Nephron progenitor cell (in vitro differentiated cells): ENCODE measurements around the gene APOBEC3C.
A peak's percentile ranks its signal among the peaks of the same experiment; 100 is the strongest.
"Not testable (repeated sequence)": the region's sequence is repeated elsewhere in the genome, so short reads cannot be mapped to it uniquely, and the experiment has no call there.

Experiments
- DNase-seq: peaks from one replicate; pipeline ENCODE4 v3.0.0; 2021
- H3K27ac Mint-ChIP-seq: 2 replicates; pipeline ENCODE4 v1.8.0; 2021; ENCODE audit warnings: mild to moderate bottlenecking, moderate library complexity, mixed read lengths
- H3K27me3 Mint-ChIP-seq: 2 replicates; pipeline ENCODE4 v1.8.0; 2021; ENCODE audit warnings: mild to moderate bottlenecking, low read depth, mixed read lengths; ENCODE audit not compliant: poor library complexity
- H3K36me3 Mint-ChIP-seq: 2 replicates; pipeline ENCODE4 v1.8.0; 2021; ENCODE audit warnings: low read depth, mixed read lengths
- H3K4me1 Mint-ChIP-seq: 2 replicates; pipeline ENCODE4 v1.8.0; 2021; ENCODE audit warnings: mixed read lengths
- H3K4me3 Mint-ChIP-seq: 2 replicates; pipeline ENCODE4 v1.8.0; 2021; ENCODE audit warnings: mild to moderate bottlenecking, moderate library complexity, mixed read lengths
- H3K9me3 Mint-ChIP-seq: 2 replicates; pipeline ENCODE4 v1.8.0; 2021; ENCODE audit warnings: mild to moderate bottlenecking, moderate library complexity, mixed read lengths
- TF ChIP-seq, protein P1 (sequence below): fragments of 200-600 bp; sonication (generic); IDR thresholded peaks from 2 replicates; pipeline ENCODE4 v1.5.0; 2021; ENCODE audit warnings: antibody characterized with exemption

The APOBEC3C gene

GRCh38 chr22:39039306-39040126 lies 25.5 kb downstream of the APOBEC3C start:
- no peak for DNase-seq
- peak overlapping the region; percentile 86 for H3K27ac Mint-ChIP-seq
- H3K9me3 Mint-ChIP-seq = no peaks in the 10 kb centered on the region
- peaks cover 67% of the 10 kb centered on the region for H3K4me1 Mint-ChIP-seq
- H3K36me3 Mint-ChIP-seq = peaks cover 6% of the 10 kb centered on the region
- peaks cover 6% of the 10 kb centered on the region for H3K27me3 Mint-ChIP-seq
- TF ChIP-seq, protein P1, sequence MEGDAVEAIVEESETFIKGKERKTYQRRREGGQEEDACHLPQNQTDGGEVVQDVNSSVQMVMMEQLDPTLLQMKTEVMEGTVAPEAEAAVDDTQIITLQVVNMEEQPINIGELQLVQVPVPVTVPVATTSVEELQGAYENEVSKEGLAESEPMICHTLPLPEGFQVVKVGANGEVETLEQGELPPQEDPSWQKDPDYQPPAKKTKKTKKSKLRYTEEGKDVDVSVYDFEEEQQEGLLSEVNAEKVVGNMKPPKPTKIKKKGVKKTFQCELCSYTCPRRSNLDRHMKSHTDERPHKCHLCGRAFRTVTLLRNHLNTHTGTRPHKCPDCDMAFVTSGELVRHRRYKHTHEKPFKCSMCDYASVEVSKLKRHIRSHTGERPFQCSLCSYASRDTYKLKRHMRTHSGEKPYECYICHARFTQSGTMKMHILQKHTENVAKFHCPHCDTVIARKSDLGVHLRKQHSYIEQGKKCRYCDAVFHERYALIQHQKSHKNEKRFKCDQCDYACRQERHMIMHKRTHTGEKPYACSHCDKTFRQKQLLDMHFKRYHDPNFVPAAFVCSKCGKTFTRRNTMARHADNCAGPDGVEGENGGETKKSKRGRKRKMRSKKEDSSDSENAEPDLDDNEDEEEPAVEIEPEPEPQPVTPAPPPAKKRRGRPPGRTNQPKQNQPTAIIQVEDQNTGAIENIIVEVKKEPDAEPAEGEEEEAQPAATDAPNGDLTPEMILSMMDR = no peak
- peak overlapping the region; percentile 80 for H3K4me3 Mint-ChIP-seq

DNA sequence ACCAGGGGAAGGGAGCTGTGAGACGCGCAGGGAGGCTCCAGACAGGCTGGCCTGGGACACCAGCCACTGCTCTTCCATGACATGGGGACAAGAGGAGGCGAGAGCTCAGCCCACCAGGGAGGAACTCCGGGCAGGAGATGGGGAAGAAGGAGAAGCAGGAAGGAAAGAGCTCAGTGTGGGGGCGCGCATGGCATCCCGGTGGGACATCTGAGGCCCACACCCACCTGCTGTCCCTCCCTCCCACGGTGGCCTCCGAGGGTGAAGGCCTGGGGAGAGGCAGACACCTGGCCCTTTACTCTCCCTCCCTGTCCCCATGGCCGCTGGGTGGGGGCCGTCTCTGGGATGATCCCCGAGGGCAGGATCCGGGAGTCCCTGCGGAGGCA lies 26.1 kb downstream of the APOBEC3C start:
- Mint-ChIP-seq H3K4me3 (peak overlapping the region; percentile 80), H3K4me1 (peaks cover 73% of the 10 kb centered on the region), H3K27ac (peak overlapping the region; percentile 51), H3K36me3 (peaks cover 11% of the 10 kb centered on the region)
- H3K27me3 Mint-ChIP-seq, DNase-seq, H3K9me3 Mint-ChIP-seq: not testable (repeated sequence)

GRCh38 chr22:39040538-39041296 lies 26.7 kb downstream of the APOBEC3C start, which contains the start of gene APOBEC3F:
Gene APOBEC3F (plus strand): TSS chr22:39040864. CDS start chr22:39040961, 97 bp downstream.
- not testable (repeated sequence) for H3K9me3 Mint-ChIP-seq, H3K27me3 Mint-ChIP-seq
- Mint-ChIP-seq H3K4me3 (peak within 1 kb of the TSS; percentile 86), H3K27ac (peak within 1 kb of the TSS; percentile 93), H3K4me1 (peaks cover 79% of the 10 kb centered on the region), H3K36me3 (peaks cover 11% of the 10 kb centered on the region)
- DNase-seq = peak; percentile 58

- H3K27me3 Mint-ChIP-seq = peaks cover 6% of the 10 kb centered on the region
- H3K36me3 Mint-ChIP-seq = peaks cover 11% of the 10 kb centered on the region
- H3K27ac Mint-ChIP-seq = peak overlapping the region; percentile 93
- H3K4me1 Mint-ChIP-seq = peaks cover 84% of the 10 kb centered on the region
- no peak for DNase-seq
- TF ChIP-seq, protein P1 = no peak
- H3K4me3 Mint-ChIP-seq = peak overlapping the region; percentile 86
- no peaks in the 10 kb centered on the region for H3K9me3 Mint-ChIP-seq
These were observed 27.9 kb downstream of the APOBEC3C start for GRCh38 chr22:39041908-39042307.

DNA sequence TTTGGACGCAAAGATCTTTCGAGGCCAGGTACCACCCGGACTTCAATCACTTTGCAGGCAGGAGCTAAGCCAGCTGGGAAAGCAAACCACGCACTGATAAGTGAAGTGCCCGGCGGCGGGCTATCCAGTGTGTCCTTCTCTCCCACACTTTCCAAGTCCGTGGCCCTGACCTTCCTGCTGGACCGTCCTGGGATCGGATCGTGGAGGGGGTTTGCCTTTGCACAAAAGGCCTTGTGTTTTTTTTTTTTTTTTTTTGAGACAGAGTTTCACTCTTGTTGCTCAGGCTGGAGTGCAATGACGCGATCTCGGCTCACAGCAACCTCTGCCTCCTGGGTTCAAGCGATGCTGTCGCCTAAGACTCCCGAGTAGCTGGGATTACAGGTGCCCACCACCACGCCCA lies 29.0 kb downstream of the APOBEC3C start:
- not testable (repeated sequence) for DNase-seq, H3K27ac Mint-ChIP-seq, H3K9me3 Mint-ChIP-seq
- Mint-ChIP-seq H3K4me1 (peaks cover 84% of the 10 kb centered on the region), H3K27me3 (peaks cover 10% of the 10 kb centered on the region), H3K36me3 (peaks cover 11% of the 10 kb centered on the region), H3K4me3 (peak overlapping the region; percentile 86)

GRCh38 chr22:39045136-39045535 lies 31.1 kb downstream of the APOBEC3C start:
- Mint-ChIP-seq H3K27ac (peak overlapping the region; percentile 64), H3K36me3 (peaks cover 11% of the 10 kb centered on the region), H3K27me3 (peaks cover 10% of the 10 kb centered on the region), H3K4me1 (peaks cover 77% of the 10 kb centered on the region), H3K4me3 (peak overlapping the region; percentile 45)
- DNase-seq, H3K9me3 Mint-ChIP-seq: not testable (repeated sequence)

GRCh38 chr22:39049486-39049885 lies 35.4 kb downstream of the APOBEC3C start:
- not testable (repeated sequence) for H3K9me3 Mint-ChIP-seq, H3K27ac Mint-ChIP-seq, H3K27me3 Mint-ChIP-seq, H3K4me3 Mint-ChIP-seq, DNase-seq
- H3K36me3 Mint-ChIP-seq = peaks cover 18% of the 10 kb centered on the region
- peaks cover 76% of the 10 kb centered on the region for H3K4me1 Mint-ChIP-seq

GRCh38 chr22:39051844-39052495 lies 37.9 kb downstream of the APOBEC3C start:
- H3K27me3 Mint-ChIP-seq, H3K27ac Mint-ChIP-seq, H3K4me3 Mint-ChIP-seq, DNase-seq: not testable (repeated sequence)
- Mint-ChIP-seq H3K4me1 (peaks cover 51% of the 10 kb centered on the region), H3K9me3 (peaks cover 13% of the 10 kb centered on the region), H3K36me3 (peaks cover 18% of the 10 kb centered on the region)
